Measurements from ENCODE around the gene ORAI3.
A peak's percentile ranks its signal among the peaks of the same experiment; 100 is the strongest.

ORAI3 gene

DNA sequence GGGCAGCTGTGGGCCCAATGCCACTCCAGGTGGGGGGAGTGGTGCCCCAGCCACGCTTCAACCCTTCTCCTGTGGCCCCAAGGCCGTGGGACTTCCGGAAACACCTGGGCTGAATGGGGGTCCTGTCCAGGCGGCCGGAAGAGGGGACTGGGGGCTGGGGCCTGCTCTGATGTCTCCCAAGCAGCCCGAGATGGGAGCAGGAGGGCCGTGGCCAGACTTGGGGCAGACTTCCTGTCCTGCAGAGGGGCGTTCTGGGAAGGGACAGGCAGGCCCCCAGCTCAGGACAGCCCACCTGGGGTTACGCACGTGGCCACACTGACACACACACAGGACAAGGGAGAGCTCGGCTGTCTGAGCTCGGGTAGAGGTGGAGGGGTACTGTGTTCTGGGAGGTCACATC lies 41.2 kb downstream of the ORAI3 start:
- H3K27ac ChIP-seq: peak overlapping the region; percentile 28
- POLR2A ChIA-PET (ENCODE audit: low non-redundant PET): no interaction called here
- TF ChIP-seq, protein P1, sequence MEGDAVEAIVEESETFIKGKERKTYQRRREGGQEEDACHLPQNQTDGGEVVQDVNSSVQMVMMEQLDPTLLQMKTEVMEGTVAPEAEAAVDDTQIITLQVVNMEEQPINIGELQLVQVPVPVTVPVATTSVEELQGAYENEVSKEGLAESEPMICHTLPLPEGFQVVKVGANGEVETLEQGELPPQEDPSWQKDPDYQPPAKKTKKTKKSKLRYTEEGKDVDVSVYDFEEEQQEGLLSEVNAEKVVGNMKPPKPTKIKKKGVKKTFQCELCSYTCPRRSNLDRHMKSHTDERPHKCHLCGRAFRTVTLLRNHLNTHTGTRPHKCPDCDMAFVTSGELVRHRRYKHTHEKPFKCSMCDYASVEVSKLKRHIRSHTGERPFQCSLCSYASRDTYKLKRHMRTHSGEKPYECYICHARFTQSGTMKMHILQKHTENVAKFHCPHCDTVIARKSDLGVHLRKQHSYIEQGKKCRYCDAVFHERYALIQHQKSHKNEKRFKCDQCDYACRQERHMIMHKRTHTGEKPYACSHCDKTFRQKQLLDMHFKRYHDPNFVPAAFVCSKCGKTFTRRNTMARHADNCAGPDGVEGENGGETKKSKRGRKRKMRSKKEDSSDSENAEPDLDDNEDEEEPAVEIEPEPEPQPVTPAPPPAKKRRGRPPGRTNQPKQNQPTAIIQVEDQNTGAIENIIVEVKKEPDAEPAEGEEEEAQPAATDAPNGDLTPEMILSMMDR (conservative IDR thresholded peaks at IDR 0.05; ENCODE audit: low read depth): no peak
- CTCF ChIA-PET: no interaction called here
- no peak for DNase-seq (ENCODE audit: low spot score)

DNA sequence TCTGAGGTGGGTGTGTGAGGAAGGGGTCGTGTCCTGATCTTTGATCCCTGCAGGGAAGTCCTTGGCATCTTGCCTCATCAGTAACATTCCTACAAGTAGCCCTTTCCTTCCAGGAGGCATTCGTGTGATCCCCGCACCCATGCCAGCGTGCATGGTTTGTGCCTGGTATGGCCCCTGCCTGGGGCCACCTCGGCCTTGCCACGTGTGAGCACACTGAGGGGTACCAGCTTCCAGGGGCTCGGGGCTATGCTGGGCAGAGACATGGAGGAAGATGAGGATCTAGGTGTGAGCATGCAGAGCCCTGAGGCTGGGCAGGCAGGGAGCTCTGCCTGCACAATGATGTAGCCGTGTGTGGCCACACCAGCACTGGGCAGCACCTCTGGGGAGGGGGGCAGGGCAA lies 42.2 kb downstream of the ORAI3 start:
- ChIA-PET CTCF (interaction anchor here (0.8 kb wide), 1 partner anchor 152 kb away, joined by 3 read pairs; no protein-coding TSS in a partner anchor), POLR2A (ENCODE audit: low non-redundant PET) (no interaction called here)
- TF ChIP-seq, protein P1 (conservative IDR thresholded peaks at IDR 0.05; ENCODE audit: low read depth): no peak
- H3K27ac ChIP-seq: peak overlapping the region; percentile 28
- no peak for DNase-seq (ENCODE audit: low spot score)

DNA sequence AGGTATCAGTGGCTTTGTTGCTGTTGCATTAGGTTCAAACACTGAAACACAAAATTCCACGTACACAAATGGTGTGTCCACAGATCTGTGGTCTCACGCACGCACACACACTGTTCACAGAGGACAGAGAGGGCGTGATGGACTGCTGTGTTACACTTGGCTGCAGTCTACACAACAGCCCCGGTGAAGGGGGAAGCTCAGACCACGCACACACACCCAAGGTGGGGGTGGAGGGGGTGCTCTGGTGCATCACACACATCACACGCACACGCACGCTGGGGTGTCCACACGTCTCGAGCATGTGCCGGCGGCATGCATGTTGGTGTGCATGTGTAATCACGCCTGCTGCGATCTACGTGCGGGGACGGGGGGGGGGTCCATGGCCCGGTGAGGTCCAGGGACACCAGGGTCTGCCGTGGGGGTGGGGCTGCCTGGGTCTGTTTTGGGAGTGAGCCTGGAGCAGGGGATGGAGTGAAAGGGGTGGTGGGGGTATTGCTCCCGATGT lies 43.5 kb downstream of the ORAI3 start:
- TF ChIP-seq, protein P1 (conservative IDR thresholded peaks at IDR 0.05; ENCODE audit: low read depth): no peak
- ChIA-PET CTCF (no interaction called here), POLR2A (ENCODE audit: low non-redundant PET) (no interaction called here)
- H3K27ac ChIP-seq: peak overlapping the region; percentile 28; the same call in 1 of the 2 replicates
- no peak for DNase-seq (ENCODE audit: low spot score)

DNA sequence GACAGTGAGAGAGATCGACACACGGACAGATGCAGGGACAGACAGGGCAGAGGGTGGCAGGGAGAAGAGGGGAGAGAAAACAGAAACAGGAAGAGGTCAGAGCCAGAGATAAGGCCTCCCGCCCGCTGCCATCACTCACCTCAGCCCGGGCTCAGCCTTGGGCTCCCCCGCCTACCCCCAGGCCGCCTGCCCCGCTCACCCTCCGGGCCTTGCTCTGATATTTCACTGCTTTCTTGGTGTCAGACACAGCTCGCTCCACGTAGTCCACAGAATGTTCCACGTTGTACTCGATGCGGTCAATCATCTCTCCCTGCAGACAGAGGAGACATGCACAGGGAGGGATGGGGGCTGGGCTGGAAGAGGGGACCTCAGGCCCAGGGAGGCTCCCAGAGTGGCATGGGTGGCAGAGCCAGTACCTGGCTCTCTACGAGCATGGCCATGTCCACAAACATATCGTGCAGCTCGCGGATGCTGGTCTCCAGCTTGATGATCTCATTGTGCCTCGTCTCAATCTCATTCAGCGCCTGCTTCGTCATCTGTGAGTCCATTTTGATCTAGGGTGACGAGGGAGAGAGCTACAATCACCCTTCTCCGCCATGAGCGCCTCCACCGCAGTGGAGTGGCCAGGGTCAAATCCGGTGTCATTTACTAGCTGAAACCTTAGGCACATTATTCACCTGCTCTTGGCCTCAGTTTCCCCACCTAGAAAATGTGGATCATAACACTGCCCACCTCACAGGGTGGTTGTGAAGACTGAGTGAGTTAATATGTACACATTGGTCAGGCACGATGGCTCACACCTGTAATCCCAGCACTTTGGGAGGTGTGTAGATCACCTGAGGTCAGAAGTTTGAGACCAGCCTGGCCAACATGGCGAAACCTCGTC lies 44.3 kb downstream of the ORAI3 start:
- no peak for DNase-seq (ENCODE audit: low spot score)
- TF ChIP-seq, protein P1 (conservative IDR thresholded peaks at IDR 0.05; ENCODE audit: low read depth): no peak
- H3K27ac ChIP-seq: peak overlapping the region; percentile 94
- POLR2A ChIA-PET (ENCODE audit: low non-redundant PET): interaction anchor here (0.6 kb wide), 1 partner anchor 8 kb away, joined by 3 read pairs; no protein-coding TSS in a partner anchor
- CTCF ChIA-PET: interaction anchor here (0.6 to 1.7 kb wide), 2 partner anchors 8 to 15 kb away, joined by 3 to 8 read pairs; partner anchors contain the start of gene HSD3B7

GRCh38 chr16:30995927-30996323 lies 47.1 kb downstream of the ORAI3 start:
- ChIA-PET POLR2A (ENCODE audit: low non-redundant PET) (no interaction called here), CTCF (interaction anchor here (0.6 to 1.5 kb wide), 3 partner anchors 11 to 99 kb away, joined by 3 to 11 read pairs (median 3); partner anchors contain the start of gene HSD3B7)
- TF ChIP-seq, protein P1 (conservative IDR thresholded peaks at IDR 0.05; ENCODE audit: low read depth): no peak
- no peak for DNase-seq (ENCODE audit: low spot score)
- H3K27ac ChIP-seq: peak overlapping the region; percentile 94

DNA sequence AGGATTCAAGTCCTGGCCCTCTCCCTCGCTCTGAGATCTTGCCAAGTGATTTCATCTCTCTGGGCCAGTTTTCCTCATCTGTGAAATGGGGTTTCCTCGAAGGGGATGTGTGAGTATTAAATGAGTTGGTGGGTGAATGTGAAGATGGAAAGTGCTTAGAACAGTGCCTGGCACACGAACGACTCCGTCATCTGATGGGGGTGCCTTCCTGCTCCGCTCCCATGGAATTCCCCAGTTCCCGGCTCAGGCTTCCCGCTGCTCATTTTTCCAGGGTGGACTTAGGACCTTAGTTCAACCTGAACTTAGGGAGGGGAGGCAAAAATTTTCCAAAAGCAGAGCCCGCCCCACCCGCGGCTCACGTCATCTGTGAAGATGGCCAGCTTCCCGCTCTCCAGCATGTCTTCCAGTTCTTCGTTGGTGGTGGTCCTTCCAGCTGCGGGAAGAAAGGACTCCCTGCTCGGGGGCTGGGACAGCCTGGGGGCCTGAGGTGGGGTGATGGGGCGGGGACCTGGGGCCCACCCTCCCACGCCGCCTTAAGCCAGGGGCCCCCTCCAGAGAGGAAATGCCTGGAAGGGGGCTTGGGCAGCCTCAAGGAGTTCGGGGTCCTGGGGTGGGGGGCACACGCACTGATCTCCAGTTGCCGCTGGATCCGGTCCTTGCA lies 47.6 kb downstream of the ORAI3 start:
- CTCF ChIA-PET: interaction anchor here (0.6 to 1.5 kb wide), 3 partner anchors 12 to 99 kb away, joined by 3 to 11 read pairs (median 3); partner anchors contain the start of gene HSD3B7
- DNase-seq (ENCODE audit: low spot score): no peak
- POLR2A ChIA-PET (ENCODE audit: low non-redundant PET): no interaction called here
- TF ChIP-seq, protein P1 (conservative IDR thresholded peaks at IDR 0.05; ENCODE audit: low read depth): no peak
- peak overlapping the region; percentile 94 for H3K27ac ChIP-seq

Data from RWPE1 (cell line).